Measurements from ENCODE around the gene FOXP1. TPM values are rescaled to one million over a fixed set of nuclear protein-coding genes. Genes with fewer than 3 reads are reported as not detected.
"Not testable (repeated sequence)": the region's sequence is repeated elsewhere in the genome, so short reads cannot be mapped to it uniquely, and the experiment has no call there.

Gene FOXP1
- polyA plus RNA-seq, 1 experiment: 56.6 TPM

- H3K27me3 ChIP-seq (ENCODE audit: control insufficient read depth, insufficient read depth, low read length): no peaks in the 10 kb centered on the region
- H3K9me3 ChIP-seq (ENCODE audit: control insufficient read depth, insufficient read depth, low read length): no peaks in the 10 kb centered on the region
- DNase-seq (ENCODE audit: low read depth, low spot score): no peak
- POLR2A ChIA-PET: no interaction called here
- CTCF ChIA-PET: interaction anchor here (0.6 to 0.7 kb wide), 2 partner anchors 151 to 370 kb away, joined by 3 to 4 read pairs; no protein-coding TSS in a partner anchor
- no peak overlapping the region for H3K27ac ChIP-seq (ENCODE audit: low read depth, low read length)
- TF ChIP-seq, protein P1, sequence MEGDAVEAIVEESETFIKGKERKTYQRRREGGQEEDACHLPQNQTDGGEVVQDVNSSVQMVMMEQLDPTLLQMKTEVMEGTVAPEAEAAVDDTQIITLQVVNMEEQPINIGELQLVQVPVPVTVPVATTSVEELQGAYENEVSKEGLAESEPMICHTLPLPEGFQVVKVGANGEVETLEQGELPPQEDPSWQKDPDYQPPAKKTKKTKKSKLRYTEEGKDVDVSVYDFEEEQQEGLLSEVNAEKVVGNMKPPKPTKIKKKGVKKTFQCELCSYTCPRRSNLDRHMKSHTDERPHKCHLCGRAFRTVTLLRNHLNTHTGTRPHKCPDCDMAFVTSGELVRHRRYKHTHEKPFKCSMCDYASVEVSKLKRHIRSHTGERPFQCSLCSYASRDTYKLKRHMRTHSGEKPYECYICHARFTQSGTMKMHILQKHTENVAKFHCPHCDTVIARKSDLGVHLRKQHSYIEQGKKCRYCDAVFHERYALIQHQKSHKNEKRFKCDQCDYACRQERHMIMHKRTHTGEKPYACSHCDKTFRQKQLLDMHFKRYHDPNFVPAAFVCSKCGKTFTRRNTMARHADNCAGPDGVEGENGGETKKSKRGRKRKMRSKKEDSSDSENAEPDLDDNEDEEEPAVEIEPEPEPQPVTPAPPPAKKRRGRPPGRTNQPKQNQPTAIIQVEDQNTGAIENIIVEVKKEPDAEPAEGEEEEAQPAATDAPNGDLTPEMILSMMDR (IDR thresholded peaks at IDR 0.05; ENCODE audit: low read depth, low read length): no peak
- H3K4me3 ChIP-seq (ENCODE audit: low read depth, low read length): no peak overlapping the region
Observed at GRCh38 chr3:70979983-70980645, 603.4 kb downstream of the FOXP1 start.

GRCh38 chr3:70977712-70978111 lies 605.8 kb downstream of the FOXP1 start:
- ChIA-PET CTCF (no interaction called here), POLR2A (no interaction called here)
- no peaks in the 10 kb centered on the region for H3K27me3 ChIP-seq (ENCODE audit: control insufficient read depth, insufficient read depth, low read length)
- H3K27ac ChIP-seq (ENCODE audit: low read depth, low read length): no peak overlapping the region
- H3K4me3 ChIP-seq (ENCODE audit: low read depth, low read length): no peak overlapping the region
- no peak for DNase-seq (ENCODE audit: low read depth, low spot score)
- TF ChIP-seq, protein P1 (IDR thresholded peaks at IDR 0.05; ENCODE audit: low read depth, low read length): no peak
- H3K9me3 ChIP-seq (ENCODE audit: control insufficient read depth, insufficient read depth, low read length): no peaks in the 10 kb centered on the region

DNA sequence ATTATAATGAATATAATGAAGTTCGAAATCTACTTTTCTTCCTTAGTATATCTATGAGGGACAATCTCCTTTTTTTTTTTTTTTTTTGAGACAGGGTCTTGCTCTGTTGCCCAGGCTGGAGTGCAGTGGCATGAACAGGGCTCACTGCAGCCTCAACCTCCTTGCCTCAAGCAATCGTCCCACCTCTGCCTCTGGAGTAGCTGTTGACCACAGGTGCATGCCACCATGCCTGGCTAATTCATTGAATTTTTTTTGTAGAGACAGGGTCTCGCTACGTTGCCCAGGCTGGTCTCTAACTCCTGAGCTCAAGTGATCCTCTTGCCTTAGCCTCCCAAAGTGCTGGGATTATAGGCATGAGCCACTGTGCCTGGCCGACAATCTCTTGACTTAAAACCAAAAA lies 607.5 kb downstream of the FOXP1 start:
- CTCF ChIA-PET: interaction anchor here (1.0 to 1.3 kb wide), 2 partner anchors 10 to 426 kb away, joined by 3 read pairs; no protein-coding TSS in a partner anchor
- H3K9me3 ChIP-seq (ENCODE audit: control insufficient read depth, insufficient read depth, low read length); H3K4me3 ChIP-seq (ENCODE audit: low read depth, low read length); H3K27ac ChIP-seq (ENCODE audit: low read depth, low read length); H3K27me3 ChIP-seq (ENCODE audit: control insufficient read depth, insufficient read depth, low read length); DNase-seq (ENCODE audit: low read depth, low spot score); POLR2A ChIA-PET: not testable (repeated sequence)

DNA sequence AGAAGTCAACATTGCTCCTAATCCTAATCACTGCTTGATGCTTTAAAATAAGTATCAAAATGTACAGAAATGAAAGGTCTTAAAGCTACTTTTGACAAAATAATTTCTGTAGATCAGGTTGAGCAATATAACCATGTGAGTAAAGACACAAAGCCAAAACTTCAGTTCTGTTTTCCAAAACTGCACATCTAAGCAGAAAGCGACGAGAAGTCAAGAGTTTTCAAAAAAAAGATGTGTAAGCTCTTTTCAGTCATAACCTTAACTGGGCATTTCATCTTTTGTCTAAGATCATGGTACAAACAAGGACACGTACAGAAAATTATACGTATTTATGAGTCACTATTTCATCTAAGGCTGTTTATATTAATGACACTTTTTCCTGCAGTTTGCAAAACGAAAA lies 608.8 kb downstream of the FOXP1 start:
- ChIA-PET CTCF (no interaction called here), POLR2A (no interaction called here)
- H3K9me3 ChIP-seq (ENCODE audit: control insufficient read depth, insufficient read depth, low read length): no peaks in the 10 kb centered on the region
- DNase-seq (ENCODE audit: low read depth, low spot score): no peak
- TF ChIP-seq, protein P1 (IDR thresholded peaks at IDR 0.05; ENCODE audit: low read depth, low read length): no peak
- H3K4me3 ChIP-seq (ENCODE audit: low read depth, low read length): no peak overlapping the region
- no peaks in the 10 kb centered on the region for H3K27me3 ChIP-seq (ENCODE audit: control insufficient read depth, insufficient read depth, low read length)
- H3K27ac ChIP-seq (ENCODE audit: low read depth, low read length): no peak overlapping the region

- H3K9me3 ChIP-seq (ENCODE audit: control insufficient read depth, insufficient read depth, low read length): no peaks in the 10 kb centered on the region
- DNase-seq (ENCODE audit: low read depth, low spot score): no peak
- no peaks in the 10 kb centered on the region for H3K27me3 ChIP-seq (ENCODE audit: control insufficient read depth, insufficient read depth, low read length)
- ChIA-PET POLR2A (no interaction called here), CTCF (no interaction called here)
- no peak overlapping the region for H3K27ac ChIP-seq (ENCODE audit: low read depth, low read length)
- H3K4me3 ChIP-seq (ENCODE audit: low read depth, low read length): no peak overlapping the region
- TF ChIP-seq, protein P1 (IDR thresholded peaks at IDR 0.05; ENCODE audit: low read depth, low read length): no peak
Observed at GRCh38 chr3:70973558-70973957, 610.0 kb downstream of the FOXP1 start.

Measured in AG04450 (cell line).